HFFc6 (cell line): ENCODE results near the gene TRPM2. TPM values are rescaled to one million over a fixed set of nuclear protein-coding genes. Genes with fewer than 3 reads are reported as not detected.

ENCODE experiments used
- DNase-seq: peaks from one replicate; pipeline ENCODE4 v3.0.0-alpha.2; 2018
- H3K27ac Mint-ChIP-seq: 2 replicates; pipeline ENCODE4 v1.8.0; 2020; ENCODE audit warnings: mild to moderate bottlenecking, mixed read lengths
- H3K27me3 Mint-ChIP-seq: 2 replicates; pipeline ENCODE4 v1.8.0; 2021; ENCODE audit warnings: mild to moderate bottlenecking, moderate library complexity, mixed read lengths; ENCODE audit not compliant: insufficient read depth
- H3K36me3 Mint-ChIP-seq: 2 replicates; pipeline ENCODE4 v1.8.0; 2021; ENCODE audit warnings: low read depth, mixed read lengths
- H3K4me1 Mint-ChIP-seq: 2 replicates; pipeline ENCODE4 v1.8.0; 2020; ENCODE audit warnings: low read depth, mixed read lengths
- H3K4me3 Mint-ChIP-seq: 2 replicates; pipeline ENCODE4 v1.8.0; 2020; ENCODE audit warnings: mild to moderate bottlenecking, moderate library complexity, mixed read lengths
- H3K9me3 Mint-ChIP-seq: 2 replicates; pipeline ENCODE4 v1.8.0; 2020; ENCODE audit warnings: mild to moderate bottlenecking, mixed read lengths
- total RNA-seq, 6 experiments: library from RNA; stranded (reverse); fragmentation: NEBNext Ultra II Directional; extraction: Animal tissue kit (Norgen Biotek cat#: 25700); gene quantifications; 2 replicates in 1 of 6; 3 replicates in 5 of 6; pipeline ENCODE4 v1.2.3, GENCODE V29; 2021
- TF ChIP-seq, protein P1 (sequence below): fragments of 200-600 bp; sonication (generic); IDR thresholded peaks from 2 replicates; pipeline ENCODE4 v1.5.0; 2021; ENCODE audit warnings: antibody characterized with exemption, mild to moderate bottlenecking

Gene TRPM2
- total RNA-seq, 6 experiments from 2014 or later: 0.09 to 0.31 (median 0.20) TPM; not detected in 2

DNA sequence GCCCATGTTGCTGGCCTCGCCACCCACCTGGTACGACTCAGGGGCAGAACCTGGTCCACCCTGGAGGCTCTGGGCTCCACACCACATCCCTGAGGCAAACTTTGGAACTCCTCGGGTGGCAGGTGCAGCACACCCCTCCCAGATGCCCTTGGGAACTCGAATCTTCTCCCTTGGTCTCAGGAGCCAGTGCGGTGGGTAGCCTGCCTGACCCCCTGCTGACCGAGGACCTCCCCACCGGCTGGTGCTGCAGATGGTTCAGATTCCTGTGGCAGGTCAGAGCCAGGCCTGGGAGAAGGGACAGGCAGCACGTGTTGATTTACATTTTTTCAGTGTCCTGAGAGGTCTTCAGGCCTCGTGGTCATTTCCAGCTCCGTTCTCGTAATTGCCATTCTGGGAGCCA lies 7.9 kb upstream of the TRPM2 start:
- H3K36me3 Mint-ChIP-seq: no peaks in the 10 kb centered on the region
- H3K9me3 Mint-ChIP-seq: no peaks in the 10 kb centered on the region
- peaks cover 24% of the 10 kb centered on the region for H3K27me3 Mint-ChIP-seq
- no peak for DNase-seq
- peaks cover 3% of the 10 kb centered on the region for H3K4me1 Mint-ChIP-seq
- H3K4me3 Mint-ChIP-seq: no peak overlapping the region
- TF ChIP-seq, protein P1, sequence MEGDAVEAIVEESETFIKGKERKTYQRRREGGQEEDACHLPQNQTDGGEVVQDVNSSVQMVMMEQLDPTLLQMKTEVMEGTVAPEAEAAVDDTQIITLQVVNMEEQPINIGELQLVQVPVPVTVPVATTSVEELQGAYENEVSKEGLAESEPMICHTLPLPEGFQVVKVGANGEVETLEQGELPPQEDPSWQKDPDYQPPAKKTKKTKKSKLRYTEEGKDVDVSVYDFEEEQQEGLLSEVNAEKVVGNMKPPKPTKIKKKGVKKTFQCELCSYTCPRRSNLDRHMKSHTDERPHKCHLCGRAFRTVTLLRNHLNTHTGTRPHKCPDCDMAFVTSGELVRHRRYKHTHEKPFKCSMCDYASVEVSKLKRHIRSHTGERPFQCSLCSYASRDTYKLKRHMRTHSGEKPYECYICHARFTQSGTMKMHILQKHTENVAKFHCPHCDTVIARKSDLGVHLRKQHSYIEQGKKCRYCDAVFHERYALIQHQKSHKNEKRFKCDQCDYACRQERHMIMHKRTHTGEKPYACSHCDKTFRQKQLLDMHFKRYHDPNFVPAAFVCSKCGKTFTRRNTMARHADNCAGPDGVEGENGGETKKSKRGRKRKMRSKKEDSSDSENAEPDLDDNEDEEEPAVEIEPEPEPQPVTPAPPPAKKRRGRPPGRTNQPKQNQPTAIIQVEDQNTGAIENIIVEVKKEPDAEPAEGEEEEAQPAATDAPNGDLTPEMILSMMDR: no peak
- no peak overlapping the region for H3K27ac Mint-ChIP-seq

DNA sequence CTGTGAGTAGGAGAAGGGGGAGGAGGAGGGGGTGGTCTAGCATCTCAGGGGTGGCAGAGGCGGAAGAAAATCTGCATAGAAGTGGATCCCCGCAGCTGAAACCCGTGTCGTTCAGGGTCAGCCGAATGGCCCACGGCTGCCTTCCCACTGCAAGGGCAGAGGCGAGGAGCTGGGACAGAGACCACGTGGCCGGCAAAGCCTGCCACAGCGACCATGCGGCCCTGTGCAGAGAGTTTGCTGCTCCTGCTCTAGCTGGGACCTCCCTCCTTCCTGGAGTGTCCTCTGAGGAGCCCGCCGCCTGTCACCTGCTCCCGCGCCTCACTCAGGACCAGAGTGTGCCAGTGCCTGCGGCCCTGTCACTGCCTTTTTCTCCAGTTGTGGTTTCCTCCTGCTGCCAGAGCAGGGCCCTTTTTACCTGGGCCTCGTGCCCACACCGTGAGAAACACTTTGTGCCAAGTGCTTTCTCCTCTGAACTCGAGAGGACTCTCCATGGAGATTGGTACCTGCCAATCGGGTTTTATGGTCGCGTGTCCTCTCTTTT lies 5.4 kb upstream of the TRPM2 start:
- DNase-seq: no peak
- no peak overlapping the region for H3K27ac Mint-ChIP-seq
- peaks cover 37% of the 10 kb centered on the region for H3K27me3 Mint-ChIP-seq
- H3K4me1 Mint-ChIP-seq: no peaks in the 10 kb centered on the region
- TF ChIP-seq, protein P1: no peak
- no peak overlapping the region for H3K4me3 Mint-ChIP-seq
- no peaks in the 10 kb centered on the region for H3K9me3 Mint-ChIP-seq
- H3K36me3 Mint-ChIP-seq: no peaks in the 10 kb centered on the region

DNA sequence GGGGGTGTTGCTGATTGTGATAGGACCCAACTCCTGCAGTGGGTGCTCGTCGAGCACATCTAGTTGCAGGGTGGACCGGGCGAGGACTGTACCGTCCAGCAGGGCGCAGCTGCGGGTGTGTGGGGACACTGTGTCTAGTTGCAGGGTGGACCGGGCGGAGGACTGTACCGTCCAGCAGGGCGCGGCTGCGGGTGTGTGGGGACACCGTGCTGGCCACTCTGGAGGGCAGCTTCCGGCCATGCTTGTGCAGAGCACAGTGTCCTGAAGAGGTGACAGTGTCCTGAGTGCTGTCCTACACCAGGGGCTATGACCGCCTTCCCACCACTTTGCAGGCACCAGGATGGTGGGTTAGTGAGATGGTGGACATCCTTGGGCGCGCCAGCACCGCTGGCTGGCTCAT lies 4.6 kb upstream of the TRPM2 start:
- peaks cover 44% of the 10 kb centered on the region for H3K27me3 Mint-ChIP-seq
- no peaks in the 10 kb centered on the region for H3K36me3 Mint-ChIP-seq
- no peaks in the 10 kb centered on the region for H3K9me3 Mint-ChIP-seq
- H3K4me1 Mint-ChIP-seq: no peaks in the 10 kb centered on the region
- H3K4me3 Mint-ChIP-seq: no peak overlapping the region
- DNase-seq: no peak
- no peak overlapping the region for H3K27ac Mint-ChIP-seq
- TF ChIP-seq, protein P1: no peak

DNA sequence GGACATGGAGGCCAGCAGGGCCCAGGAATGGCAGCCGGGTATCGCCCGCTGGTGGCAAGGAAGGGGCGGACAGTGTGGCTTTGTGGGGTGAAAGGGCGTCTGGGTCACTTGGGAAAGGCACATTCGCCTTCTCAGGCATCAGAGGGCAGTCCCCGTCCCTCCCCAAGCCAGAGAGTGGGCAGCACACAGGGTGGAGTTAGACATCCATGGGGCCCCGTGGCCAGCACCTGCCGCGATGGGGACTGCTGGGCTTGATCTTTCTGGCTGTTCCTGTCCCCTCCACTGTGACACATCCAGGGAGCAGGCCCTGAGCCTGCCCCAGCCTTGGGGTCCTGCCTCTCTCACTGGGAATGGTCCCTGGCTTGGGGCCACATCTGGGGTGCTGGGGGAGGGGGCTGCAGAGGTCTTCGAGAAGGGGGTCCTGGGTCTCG lies 4.0 kb upstream of the TRPM2 start:
- Mint-ChIP-seq H3K4me3 (no peak overlapping the region), H3K27me3 (peaks cover 47% of the 10 kb centered on the region), H3K9me3 (no peaks in the 10 kb centered on the region), H3K36me3 (no peaks in the 10 kb centered on the region), H3K4me1 (no peaks in the 10 kb centered on the region), H3K27ac (no peak overlapping the region)
- TF ChIP-seq, protein P1: no peak
- DNase-seq: no peak

DNA sequence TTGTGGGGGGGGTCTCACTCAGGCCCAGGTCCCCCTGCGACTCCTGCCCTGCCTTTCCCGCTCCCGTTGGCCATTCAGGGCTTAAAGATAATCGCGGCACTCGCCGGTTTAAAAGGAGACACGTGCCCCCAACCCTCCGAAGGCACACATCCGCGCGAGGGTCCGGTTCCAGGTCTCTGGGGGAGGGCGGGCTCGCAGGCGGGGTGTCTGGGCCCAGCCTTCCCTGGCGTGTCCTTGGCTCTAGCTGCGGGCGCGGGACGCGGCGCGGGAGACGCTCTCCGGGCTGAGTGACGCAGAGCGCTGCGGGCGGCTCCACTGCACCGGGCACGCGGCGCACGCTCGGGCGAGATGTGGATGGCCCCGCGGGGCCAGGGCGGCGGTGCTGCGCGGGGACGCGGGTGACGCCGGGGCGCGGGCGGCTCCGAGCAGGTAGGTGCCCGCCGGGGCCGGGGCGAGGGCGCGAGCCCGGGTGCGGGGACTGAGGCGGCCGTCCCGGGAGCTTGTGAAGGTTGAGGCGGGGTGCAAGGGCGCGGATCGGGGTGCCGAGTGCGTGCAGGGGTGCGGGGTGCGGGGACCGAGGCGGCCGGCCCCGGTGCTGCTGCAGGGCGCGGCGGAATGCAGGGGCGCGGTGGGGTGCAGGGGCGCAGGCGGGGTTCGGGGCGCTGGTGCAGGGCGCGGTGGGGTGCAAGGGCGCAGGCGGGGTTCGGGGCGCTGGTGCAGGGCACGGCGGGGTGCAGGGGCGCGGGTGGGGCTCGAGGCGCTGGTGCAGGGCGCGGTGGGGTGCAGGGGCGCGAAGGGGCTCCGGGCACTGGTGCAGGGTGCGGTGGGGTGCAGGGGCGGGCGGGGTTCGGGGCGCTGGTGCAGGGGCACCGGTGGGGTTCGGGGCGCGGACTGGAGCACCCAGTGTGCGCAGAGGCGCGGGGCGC lies 3.3 kb upstream of the TRPM2 start:
- no peak for DNase-seq
- Mint-ChIP-seq H3K9me3 (no peaks in the 10 kb centered on the region), H3K27ac (no peak overlapping the region), H3K27me3 (peaks cover 51% of the 10 kb centered on the region), H3K4me3 (no peak overlapping the region), H3K4me1 (no peaks in the 10 kb centered on the region), H3K36me3 (no peaks in the 10 kb centered on the region)
- TF ChIP-seq, protein P1: no peak
